ENCODE measurements around the gene MCC.

- no peak for TF ChIP-seq EZH2 (IDR thresholded peaks at IDR 0.05; ENCODE audit: insufficient read depth, poor library complexity, severe bottlenecking)
- TF ChIP-seq EZH2phosphoT487 (IDR thresholded peaks at IDR 0.05; ENCODE audit: insufficient read depth, low read depth): no peak
These were observed 306.8 kb downstream of the MCC start for GRCh38 chr5:113181409-113181808.
